ENCODE measurements around the gene CNN2. TPM values are rescaled to one million over a fixed set of nuclear protein-coding genes. Genes with fewer than 3 reads are reported as not detected.

CNN2 gene
- total and polyA plus RNA-seq, 2 of the 13 experiments (the other 11 are each of a cell fraction or from before 2014, with no cell fraction given), result 63.6 to 70.0 TPM

DNA sequence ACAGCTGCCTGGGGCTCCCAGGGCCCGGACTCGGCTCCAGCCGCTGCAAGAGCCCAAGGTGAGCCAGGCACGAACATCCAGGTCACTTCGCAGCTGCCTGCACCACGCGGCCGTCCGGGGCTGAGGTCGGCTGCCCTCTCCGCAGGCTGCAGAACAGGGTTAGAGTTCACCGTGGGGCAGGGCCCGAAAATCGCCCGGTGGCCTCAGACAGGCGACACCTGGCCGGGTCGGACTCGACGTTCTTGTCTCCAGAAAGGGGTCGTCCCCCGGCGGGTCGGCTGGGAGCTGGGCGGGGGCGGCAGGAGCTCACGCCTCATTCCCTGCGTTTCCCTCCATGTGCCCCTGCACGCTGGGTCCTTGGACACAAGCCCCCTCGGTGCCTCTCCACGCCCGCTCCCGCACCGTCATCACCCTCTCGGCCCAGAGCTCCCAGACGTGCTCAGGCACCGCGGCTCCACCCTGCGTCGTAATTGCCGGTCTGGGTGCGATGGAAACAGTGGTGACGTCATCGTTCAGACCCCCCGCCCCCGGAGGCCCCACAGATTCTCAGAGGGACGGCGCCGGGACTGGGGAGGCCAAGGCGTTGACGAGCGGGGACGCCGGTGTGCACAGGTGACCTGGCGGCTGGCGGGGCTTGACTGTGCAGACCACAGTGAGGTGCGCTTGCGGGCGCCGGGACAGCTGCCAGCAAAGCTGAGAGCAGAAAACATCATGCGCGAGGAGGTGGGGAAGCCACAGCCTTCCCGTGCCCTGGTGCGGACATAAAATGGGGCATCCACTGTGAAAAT is 30.2 kb upstream of the CNN2 start (continued):
- TF ChIP-seq, protein P1, sequence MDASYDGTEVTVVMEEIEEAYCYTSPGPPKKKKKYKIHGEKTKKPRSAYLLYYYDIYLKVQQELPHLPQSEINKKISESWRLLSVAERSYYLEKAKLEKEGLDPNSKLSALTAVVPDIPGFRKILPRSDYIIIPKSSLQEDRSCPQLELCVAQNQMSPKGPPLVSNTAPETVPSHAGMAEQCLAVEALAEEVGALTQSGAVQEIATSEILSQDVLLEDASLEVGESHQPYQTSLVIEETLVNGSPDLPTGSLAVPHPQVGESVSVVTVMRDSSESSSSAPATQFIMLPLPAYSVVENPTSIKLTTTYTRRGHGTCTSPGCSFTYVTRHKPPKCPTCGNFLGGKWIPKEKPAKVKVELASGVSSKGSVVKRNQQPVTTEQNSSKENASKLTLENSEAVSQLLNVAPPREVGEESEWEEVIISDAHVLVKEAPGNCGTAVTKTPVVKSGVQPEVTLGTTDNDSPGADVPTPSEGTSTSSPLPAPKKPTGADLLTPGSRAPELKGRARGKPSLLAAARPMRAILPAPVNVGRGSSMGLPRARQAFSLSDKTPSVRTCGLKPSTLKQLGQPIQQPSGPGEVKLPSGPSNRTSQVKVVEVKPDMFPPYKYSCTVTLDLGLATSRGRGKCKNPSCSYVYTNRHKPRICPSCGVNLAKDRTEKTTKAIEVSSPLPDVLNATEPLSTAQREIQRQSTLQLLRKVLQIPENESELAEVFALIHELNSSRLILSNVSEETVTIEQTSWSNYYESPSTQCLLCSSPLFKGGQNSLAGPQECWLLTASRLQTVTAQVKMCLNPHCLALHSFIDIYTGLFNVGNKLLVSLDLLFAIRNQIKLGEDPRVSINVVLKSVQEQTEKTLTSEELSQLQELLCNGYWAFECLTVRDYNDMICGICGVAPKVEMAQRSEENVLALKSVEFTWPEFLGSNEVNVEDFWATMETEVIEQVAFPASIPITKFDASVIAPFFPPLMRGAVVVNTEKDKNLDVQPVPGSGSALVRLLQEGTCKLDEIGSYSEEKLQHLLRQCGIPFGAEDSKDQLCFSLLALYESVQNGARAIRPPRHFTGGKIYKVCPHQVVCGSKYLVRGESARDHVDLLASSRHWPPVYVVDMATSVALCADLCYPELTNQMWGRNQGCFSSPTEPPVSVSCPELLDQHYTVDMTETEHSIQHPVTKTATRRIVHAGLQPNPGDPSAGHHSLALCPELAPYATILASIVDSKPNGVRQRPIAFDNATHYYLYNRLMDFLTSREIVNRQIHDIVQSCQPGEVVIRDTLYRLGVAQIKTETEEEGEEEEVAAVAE (CRISPR knock-in tag; IDR thresholded peaks at IDR 0.05; ENCODE audit: borderline replicate concordance), result no peak
- TF ChIP-seq THAP8 (CRISPR knock-in tag; IDR thresholded peaks at IDR 0.05; ENCODE audit: borderline replicate concordance), result no peak
- TF ChIP-seq ATF7 (IDR thresholded peaks at IDR 0.05), result peak; percentile 99
- peak; percentile 91 for TF ChIP-seq ATF7 (CRISPR knock-in tag; IDR thresholded peaks at IDR 0.05)
- no peak for TF ChIP-seq ZEB1 (IDR thresholded peaks at IDR 0.05; ENCODE audit: insufficient replicate concordance, low read depth)
- TF ChIP-seq DNMT3B (CRISPR knock-in tag; conservative IDR thresholded peaks at IDR 0.05), result no peak
- TF ChIP-seq, protein P2, sequence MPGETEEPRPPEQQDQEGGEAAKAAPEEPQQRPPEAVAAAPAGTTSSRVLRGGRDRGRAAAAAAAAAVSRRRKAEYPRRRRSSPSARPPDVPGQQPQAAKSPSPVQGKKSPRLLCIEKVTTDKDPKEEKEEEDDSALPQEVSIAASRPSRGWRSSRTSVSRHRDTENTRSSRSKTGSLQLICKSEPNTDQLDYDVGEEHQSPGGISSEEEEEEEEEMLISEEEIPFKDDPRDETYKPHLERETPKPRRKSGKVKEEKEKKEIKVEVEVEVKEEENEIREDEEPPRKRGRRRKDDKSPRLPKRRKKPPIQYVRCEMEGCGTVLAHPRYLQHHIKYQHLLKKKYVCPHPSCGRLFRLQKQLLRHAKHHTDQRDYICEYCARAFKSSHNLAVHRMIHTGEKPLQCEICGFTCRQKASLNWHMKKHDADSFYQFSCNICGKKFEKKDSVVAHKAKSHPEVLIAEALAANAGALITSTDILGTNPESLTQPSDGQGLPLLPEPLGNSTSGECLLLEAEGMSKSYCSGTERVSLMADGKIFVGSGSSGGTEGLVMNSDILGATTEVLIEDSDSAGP (CRISPR knock-in tag; IDR thresholded peaks at IDR 0.05; ENCODE audit: borderline replicate concordance), result peak; percentile 16; the same call in 1 of the 2 replicates
- 0 out of 2 replicates have a peak, but pooled peaks have one; percentile 24 for TF ChIP-seq ZNF326 (CRISPR knock-in tag; IDR thresholded peaks at IDR 0.05; ENCODE audit: borderline replicate concordance)
- no peak for TF ChIP-seq ZNF256 (CRISPR knock-in tag; conservative IDR thresholded peaks at IDR 0.05)
- TF ChIP-seq ZNF670 (CRISPR knock-in tag; IDR thresholded peaks at IDR 0.05; ENCODE audit: borderline replicate concordance), result no peak
- TF ChIP-seq ZNF234 (CRISPR knock-in tag; conservative IDR thresholded peaks at IDR 0.05), result no peak
- TF ChIP-seq PHF8 (CRISPR knock-in tag; IDR thresholded peaks at IDR 0.05), result peak; percentile 34; the same call in 1 of the 2 replicates
- TF ChIP-seq PAX8 (CRISPR knock-in tag; IDR thresholded peaks at IDR 0.05; ENCODE audit: borderline replicate concordance), result no peak
- TF ChIP-seq ATM (IDR thresholded peaks at IDR 0.05; ENCODE audit: borderline replicate concordance), result no peak
- no peak for TF ChIP-seq ZFP36L2 (CRISPR knock-in tag; IDR thresholded peaks at IDR 0.05)
- no peak for TF ChIP-seq ZNF335 (CRISPR knock-in tag; IDR thresholded peaks at IDR 0.05)
- TF ChIP-seq FOXC1 (CRISPR knock-in tag; IDR thresholded peaks at IDR 0.05; ENCODE audit: borderline replicate concordance), result no peak
- no peak for TF ChIP-seq ZNF644 (CRISPR knock-in tag; IDR thresholded peaks at IDR 0.05; ENCODE audit: low read depth)
- TF ChIP-seq EHMT2 (IDR thresholded peaks at IDR 0.05; ENCODE audit: borderline replicate concordance, low read depth, low read length), result no peak
- TF ChIP-seq, protein P3, sequence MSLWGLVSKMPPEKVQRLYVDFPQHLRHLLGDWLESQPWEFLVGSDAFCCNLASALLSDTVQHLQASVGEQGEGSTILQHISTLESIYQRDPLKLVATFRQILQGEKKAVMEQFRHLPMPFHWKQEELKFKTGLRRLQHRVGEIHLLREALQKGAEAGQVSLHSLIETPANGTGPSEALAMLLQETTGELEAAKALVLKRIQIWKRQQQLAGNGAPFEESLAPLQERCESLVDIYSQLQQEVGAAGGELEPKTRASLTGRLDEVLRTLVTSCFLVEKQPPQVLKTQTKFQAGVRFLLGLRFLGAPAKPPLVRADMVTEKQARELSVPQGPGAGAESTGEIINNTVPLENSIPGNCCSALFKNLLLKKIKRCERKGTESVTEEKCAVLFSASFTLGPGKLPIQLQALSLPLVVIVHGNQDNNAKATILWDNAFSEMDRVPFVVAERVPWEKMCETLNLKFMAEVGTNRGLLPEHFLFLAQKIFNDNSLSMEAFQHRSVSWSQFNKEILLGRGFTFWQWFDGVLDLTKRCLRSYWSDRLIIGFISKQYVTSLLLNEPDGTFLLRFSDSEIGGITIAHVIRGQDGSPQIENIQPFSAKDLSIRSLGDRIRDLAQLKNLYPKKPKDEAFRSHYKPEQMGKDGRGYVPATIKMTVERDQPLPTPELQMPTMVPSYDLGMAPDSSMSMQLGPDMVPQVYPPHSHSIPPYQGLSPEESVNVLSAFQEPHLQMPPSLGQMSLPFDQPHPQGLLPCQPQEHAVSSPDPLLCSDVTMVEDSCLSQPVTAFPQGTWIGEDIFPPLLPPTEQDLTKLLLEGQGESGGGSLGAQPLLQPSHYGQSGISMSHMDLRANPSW (CRISPR knock-in tag; IDR thresholded peaks at IDR 0.05; ENCODE audit: borderline replicate concordance), result no peak
- no peak for TF ChIP-seq ZNF251 (CRISPR knock-in tag; IDR thresholded peaks at IDR 0.05)

Measured in HepG2 (cell line).